ENCODE data around the gene DAND5. TPM values are rescaled to one million over a fixed set of nuclear protein-coding genes. Genes with fewer than 3 reads are reported as not detected.

Gene DAND5
- total and polyA plus RNA-seq, 2 of the 13 experiments (the other 11 are each of a cell fraction or from before 2014, with no cell fraction given) = 0.04 TPM; not detected in 1

- TF ChIP-seq ZKSCAN5 (CRISPR knock-in tag; IDR thresholded peaks at IDR 0.05) (no peak), ZNF629 (CRISPR knock-in tag; conservative IDR thresholded peaks at IDR 0.05) (no peak), ZNF33B (CRISPR knock-in tag; IDR thresholded peaks at IDR 0.05) (no peak), ATF1 (CRISPR knock-in tag; IDR thresholded peaks at IDR 0.05) (no peak), TRIM22 (IDR thresholded peaks at IDR 0.05) (no peak), RERE (CRISPR knock-in tag; IDR thresholded peaks at IDR 0.05; ENCODE audit: low read depth) (no peak), ZNF282 (IDR thresholded peaks at IDR 0.05; ENCODE audit: partially characterized antibody) (no peak), SP2 (CRISPR knock-in tag; IDR thresholded peaks at IDR 0.05) (no peak), ZNF281 (CRISPR knock-in tag; IDR thresholded peaks at IDR 0.05; ENCODE audit: borderline replicate concordance) (no peak), ZSCAN29 (CRISPR knock-in tag; conservative IDR thresholded peaks at IDR 0.05) (0 out of 2 replicates have a peak, but pooled peaks have one; percentile 49), POGZ (CRISPR knock-in tag; IDR thresholded peaks at IDR 0.05) (no peak), GTF3A (CRISPR knock-in tag; conservative IDR thresholded peaks at IDR 0.05) (no peak), RBM39 (IDR thresholded peaks at IDR 0.05; ENCODE audit: low read depth, low read length, poor library complexity, severe bottlenecking) (no peak), FUBP1 (CRISPR knock-in tag; IDR thresholded peaks at IDR 0.05; ENCODE audit: borderline replicate concordance) (no peak), CREM (IDR thresholded peaks at IDR 0.05) (no peak), CREM (CRISPR knock-in tag; IDR thresholded peaks at IDR 0.05) (no peak)
Measured at GRCh38 chr19:12996406-12997094, 27.2 kb downstream of the DAND5 start (continued).

Measured in HepG2 (cell line).